ENCODE measurements around the gene CNOT3. TPM values are rescaled to one million over a fixed set of nuclear protein-coding genes. Genes with fewer than 3 reads are reported as not detected.
"Not testable (repeated sequence)": the region's sequence is repeated elsewhere in the genome, so short reads cannot be mapped to it uniquely, and the experiment has no call there.

Gene CNOT3
- total RNA-seq, 1 experiment from 2014 or later = 12.3 TPM

DNA sequence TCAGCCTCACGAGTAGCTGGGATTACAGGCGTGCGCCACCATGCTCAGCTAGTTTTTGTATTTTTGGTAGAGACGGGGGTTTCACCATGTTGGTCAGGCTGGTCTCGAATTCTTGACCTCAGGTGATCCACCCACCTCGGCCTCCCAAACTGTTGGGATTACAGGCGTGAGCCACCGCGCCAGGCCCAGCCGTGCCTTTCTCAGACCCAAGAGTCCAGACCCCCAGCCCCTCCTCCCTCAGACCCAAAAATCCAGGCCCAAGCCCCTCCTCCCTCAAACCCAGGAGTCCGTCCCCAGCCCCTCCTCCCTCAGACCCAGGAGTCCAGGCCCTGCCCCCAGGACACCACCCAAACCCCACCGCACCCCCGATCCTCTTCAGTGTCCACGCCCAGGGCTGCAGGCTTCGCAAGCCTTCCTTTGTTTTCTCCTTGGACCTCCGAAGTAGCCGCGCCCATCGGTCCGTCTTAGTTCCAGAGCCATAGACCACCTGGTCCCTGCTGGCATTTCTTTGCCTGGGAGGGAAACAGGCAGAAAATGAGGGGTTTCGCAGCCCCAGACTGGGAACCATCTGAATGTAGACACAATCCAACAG is 31.7 kb downstream of the CNOT3 start:
- no peak for DNase-seq (ENCODE audit: low read depth)

DNA sequence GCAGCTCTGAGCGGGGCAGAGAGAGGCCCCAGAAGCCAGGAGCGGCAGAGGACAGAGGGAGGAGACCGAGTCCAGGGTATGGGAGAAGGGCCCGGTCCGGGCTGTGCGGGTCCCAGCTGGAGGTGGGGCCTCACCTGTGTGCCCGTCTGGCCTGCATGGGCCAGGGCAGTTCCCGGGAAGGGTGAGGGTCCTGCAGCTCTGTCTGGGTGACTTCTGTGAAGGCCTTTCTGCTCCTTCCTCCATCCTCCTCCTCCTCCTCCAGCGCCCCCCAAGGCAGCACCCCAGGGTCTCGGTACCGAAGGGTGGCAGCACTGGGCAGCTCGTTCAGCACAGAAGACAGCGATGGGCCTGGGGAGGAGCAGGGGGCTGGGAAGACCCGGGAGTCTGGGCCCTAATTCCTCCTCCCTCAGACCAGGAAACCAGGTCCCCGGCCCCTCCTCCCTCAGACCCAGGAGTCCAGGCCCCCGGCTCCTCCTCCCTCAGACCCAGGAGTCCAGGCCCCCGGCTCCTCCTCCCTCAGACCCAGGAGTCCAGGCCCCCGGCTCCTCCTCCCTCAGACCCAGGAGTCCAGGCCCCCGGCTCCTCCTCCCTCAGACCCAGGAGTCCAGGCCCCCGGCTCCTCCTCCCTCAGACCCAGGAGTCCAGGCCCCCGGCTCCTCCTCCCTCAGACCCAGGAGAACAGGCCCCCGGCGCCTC is 34.3 kb downstream of the CNOT3 start:
- not testable (repeated sequence) for DNase-seq (ENCODE audit: low read depth)

DNA sequence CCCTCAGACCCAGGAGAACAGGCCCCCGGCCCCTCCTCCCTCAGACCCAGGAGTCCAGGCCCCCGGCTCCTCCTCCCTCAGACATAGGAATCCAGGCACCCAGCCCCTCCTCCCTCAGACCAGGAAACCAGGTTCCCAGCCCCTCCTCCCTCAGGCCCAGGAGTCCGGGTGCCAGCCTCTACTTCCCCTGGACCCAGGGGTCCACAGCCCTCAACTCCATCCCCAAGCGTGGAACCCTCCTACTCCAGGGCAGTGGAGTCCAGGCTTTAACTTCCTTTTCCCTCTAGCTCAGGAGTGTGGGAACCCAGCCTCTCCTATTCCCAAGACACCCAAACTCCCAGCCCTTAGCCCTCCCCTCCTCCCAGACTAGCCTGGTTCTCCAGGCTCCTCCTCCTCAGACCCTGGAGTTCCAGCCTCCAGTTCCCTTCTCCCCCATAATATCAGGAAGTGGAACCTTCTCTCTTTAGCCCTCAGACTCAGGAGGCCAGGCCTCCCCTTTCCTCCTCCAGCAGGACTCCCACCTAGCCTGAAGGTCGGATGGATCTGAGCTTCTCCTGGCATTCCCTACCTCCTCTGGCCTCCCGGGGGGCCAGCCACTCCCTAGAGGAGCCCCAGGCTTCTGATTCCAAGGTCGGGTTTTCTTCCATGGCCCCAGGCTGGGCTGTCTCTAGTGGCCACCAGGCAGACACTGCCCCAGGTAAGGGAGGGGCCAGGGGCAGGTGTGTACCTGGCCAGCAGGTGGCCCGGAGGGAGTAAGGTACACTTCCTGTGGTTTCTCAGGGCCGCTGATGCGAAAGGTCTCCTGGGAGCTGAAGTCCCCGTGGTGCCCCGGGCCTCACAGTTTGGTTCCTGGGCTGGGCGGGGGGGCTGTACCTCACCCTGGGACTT is 35.2 kb downstream of the CNOT3 start, which contains the start of gene TMC4:
Gene TMC4 (minus strand): TSS at position 690 of the 888 bp plus-strand sequence. CDS start 43 bp downstream, at position 647.
- DNase-seq (ENCODE audit: low read depth) = peak; percentile 36

GRCh38 chr19:54173359-54173699 is 35.8 kb downstream of the CNOT3 start:
- DNase-seq (ENCODE audit: low read depth) = no peak

- DNase-seq (ENCODE audit: low read depth) = no peak
These were observed 36.6 kb downstream of the CNOT3 start for GRCh38 chr19:54173951-54174834.

- DNase-seq (ENCODE audit: low read depth) = no peak
These were observed 41.2 kb downstream of the CNOT3 start for GRCh38 chr19:54178581-54179261.

GRCh38 chr19:54179262-54179852 is 41.8 kb downstream of the CNOT3 start:
- DNase-seq (ENCODE audit: low read depth) = no peak

DNA sequence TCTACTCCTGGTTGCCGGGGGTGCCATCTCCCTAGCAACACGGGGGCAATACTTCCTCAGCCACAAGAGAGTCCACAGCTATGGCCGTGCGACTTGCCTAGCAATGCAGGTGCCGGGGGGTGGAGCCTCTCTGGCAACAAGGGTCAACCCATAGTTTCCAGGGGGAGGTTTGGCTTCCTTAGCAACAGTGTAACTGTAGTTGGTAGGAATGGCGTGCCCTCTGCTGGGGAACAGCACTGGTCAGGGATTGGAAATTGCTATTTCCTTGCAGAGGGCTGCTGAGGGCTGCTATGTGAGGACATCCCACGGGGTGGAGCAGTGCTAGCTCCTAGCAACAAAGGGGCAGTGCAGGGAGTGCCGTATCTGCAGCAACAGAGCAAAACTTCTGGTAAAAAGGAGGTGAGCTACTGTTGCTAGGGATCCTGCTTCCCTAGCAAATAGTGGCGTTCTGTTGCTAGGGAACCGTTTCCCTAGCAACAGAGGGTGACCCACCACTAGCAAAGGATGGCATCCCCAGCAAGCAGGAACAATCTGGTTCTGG is 42.4 kb downstream of the CNOT3 start:
- DNase-seq (ENCODE audit: low read depth) = peak; percentile 44

DNA sequence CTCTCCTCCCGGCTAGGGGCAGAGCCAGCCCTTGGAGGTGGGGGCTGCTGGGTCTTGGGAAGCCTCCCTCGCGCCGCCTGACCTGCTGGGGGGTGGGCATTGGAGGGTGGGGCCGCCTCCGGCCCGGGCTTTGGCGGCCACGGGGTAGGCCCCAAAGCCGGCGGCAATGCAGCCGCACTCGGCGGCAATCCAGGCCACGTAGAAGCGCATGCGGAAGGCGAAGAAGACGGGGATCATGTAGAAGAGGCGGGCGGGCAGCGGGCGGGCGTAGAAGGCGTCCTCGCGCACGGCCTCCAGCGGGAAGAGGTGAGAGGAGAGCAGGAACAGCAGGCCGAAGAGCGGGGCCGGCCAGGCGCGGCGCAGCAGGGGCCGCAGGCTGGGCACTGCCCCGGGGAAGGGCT is 43.1 kb downstream of the CNOT3 start:
- no peak for DNase-seq (ENCODE audit: low read depth)

- DNase-seq (ENCODE audit: low read depth) = not testable (repeated sequence)
These were observed 44.3 kb downstream of the CNOT3 start for GRCh38 chr19:54181894-54182293.

DNA sequence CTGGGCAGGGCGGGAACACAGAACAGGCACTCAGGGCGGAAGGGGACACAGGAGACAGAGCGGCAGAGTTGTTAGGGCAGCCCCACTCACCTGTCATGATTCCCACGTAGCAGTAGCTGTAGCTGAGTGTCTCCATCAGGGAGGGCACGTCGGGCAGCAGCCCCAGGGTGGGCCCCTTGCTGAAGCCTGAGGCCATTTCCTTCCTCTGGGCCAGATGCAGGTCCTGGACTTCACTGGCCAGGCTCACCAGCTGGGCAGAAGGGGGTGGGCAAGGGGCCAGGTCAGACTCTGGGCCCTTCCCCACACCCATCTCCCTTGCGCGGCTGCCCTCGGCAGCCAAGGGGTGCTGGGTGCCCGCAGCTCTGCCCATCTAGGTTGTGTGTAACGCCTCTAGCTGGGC is 45.9 kb downstream of the CNOT3 start:
- no peak for DNase-seq (ENCODE audit: low read depth)

- no peak for DNase-seq (ENCODE audit: low read depth)
These were observed 48.8 kb downstream of the CNOT3 start for GRCh38 chr19:54186351-54186750.

- DNase-seq (ENCODE audit: low read depth) = no peak
These were observed 49.4 kb downstream of the CNOT3 start for GRCh38 chr19:54186934-54187381.

- peak; percentile 91 for DNase-seq (ENCODE audit: low read depth)
These were observed 50.8 kb downstream of the CNOT3 start for GRCh38 chr19:54188215-54188871.

DNA sequence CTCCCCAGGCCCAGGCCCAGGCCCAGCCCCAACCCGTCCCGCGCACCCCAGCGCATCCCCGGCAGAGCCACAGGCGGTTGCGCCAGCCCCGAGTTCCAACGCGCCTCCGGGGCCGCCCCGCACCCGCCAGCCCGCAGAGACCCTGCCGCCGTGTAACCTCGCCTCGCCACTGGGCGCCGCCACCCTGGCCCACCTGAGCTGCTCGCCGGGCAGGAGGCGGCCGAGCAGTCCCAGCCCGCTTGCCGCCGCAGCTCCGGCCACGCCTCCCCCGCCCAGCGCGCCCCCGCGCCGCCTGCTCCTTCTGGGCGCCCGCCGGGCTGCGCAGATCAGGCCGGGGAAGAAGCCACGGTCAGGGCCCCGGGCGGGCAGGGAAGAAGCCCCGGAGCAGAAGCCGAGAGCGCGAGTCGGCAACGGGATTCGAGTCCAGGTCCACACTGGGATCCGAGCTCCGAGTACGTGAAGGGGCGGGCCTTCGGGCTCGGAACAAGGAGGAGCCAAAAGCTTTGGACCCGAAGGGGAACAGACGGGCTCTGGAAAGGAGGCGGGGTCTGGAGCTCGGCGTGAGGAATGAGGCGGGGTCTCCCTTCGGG is 51.7 kb downstream of the CNOT3 start, which contains the start of gene MBOAT7:
Gene MBOAT7 (minus strand): TSS at position 436 of the 590 bp plus-strand sequence. CDS start 1,072 bp downstream, outside the sequence.
- DNase-seq (ENCODE audit: low read depth) = no peak

DNA sequence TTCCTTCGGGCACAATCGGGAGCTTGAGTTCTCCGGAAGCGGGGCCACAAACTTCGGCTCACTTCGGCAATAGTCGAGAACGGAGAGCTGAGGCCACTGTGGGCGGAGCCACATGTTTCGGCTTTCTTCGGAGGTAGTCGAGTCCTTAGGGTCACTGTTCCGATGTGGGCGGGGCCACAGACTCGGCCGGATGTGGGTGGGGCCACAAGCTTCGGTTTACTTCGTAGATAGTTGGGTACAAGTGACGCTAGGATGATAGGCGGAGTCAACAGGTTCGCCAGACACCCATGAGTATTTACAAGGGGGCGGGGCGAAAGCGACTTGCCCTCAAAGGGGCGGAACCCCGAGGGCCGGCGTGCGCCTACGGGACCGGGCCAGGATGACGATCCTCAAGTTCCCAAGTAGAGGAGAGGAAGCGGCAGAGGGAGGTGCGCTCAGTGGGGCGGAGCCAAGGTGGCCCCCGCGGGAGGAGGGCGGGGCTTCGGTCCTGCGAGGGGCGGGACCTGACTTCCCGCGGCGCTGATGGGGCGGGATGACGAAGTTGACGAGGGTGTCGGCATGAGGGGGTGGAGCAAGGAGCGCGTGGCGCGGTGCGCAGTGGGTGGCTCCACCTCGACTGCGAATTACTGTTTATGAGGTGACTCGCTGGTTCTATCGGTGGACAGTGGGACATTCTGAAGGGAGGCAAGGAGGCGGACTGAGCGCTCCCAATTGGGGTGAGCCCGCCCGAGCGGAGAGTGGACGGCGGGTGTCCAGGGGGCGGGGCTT is 52.4 kb downstream of the CNOT3 start:
- DNase-seq (ENCODE audit: low read depth) = peak; percentile 100

GRCh38 chr19:54190503-54191010 is 53.0 kb downstream of the CNOT3 start:
- peak; percentile 99 for DNase-seq (ENCODE audit: low read depth)
